NT2/D1 (cell line): ENCODE results near the gene UGCG.
A peak's percentile ranks its signal among the peaks of the same experiment; 100 is the strongest.

Experiments used
- DNase-seq: peaks from one replicate; pipeline ENCODE4 v3.0.0-alpha.2; 2011; ENCODE audit warnings: low read depth, low spot score
- H3K27me3 ChIP-seq: 2 replicates; pipeline ENCODE4 v1.6.0; 2011; ENCODE audit warnings: mild to moderate bottlenecking; ENCODE audit not compliant: insufficient read length, insufficient read depth
- H3K36me3 ChIP-seq: 2 replicates; pipeline ENCODE4 v1.6.1; 2011; ENCODE audit warnings: mild to moderate bottlenecking, low read length, mixed read lengths; ENCODE audit not compliant: insufficient read depth, insufficient read length
- H3K4me1 ChIP-seq: 2 replicates; pipeline ENCODE4 v1.5.1; 2011; ENCODE audit not compliant: insufficient read depth, insufficient read length
- H3K4me3 ChIP-seq: 2 replicates; pipeline ENCODE4 v1.5.1; 2011; ENCODE audit warnings: low read depth; ENCODE audit not compliant: insufficient read length
- H3K9ac ChIP-seq: 2 replicates; pipeline ENCODE4 v1.6.0; 2011; ENCODE audit warnings: low read depth; ENCODE audit not compliant: insufficient read length
- H3K9me3 ChIP-seq: 2 replicates; pipeline ENCODE4 v1.5.1; 2011; ENCODE audit warnings: mild to moderate bottlenecking, low read length; ENCODE audit not compliant: insufficient read depth
- SUZ12 ChIP-seq: IDR thresholded peaks from 2 replicates; pipeline ENCODE4 v1.6.1; 2011; ENCODE audit not compliant: insufficient read length, insufficient read depth; ENCODE audit errors: extremely low read depth
- YY1 ChIP-seq: IDR thresholded peaks from 2 replicates; pipeline ENCODE4 v1.6.1; 2011; ENCODE audit not compliant: insufficient read length, insufficient read depth
- ZNF274 ChIP-seq: IDR thresholded peaks from 2 replicates; pipeline ENCODE4 v1.6.1; 2011; ENCODE audit warnings: mild to moderate bottlenecking, low read depth, low read length

Gene UGCG

DNA sequence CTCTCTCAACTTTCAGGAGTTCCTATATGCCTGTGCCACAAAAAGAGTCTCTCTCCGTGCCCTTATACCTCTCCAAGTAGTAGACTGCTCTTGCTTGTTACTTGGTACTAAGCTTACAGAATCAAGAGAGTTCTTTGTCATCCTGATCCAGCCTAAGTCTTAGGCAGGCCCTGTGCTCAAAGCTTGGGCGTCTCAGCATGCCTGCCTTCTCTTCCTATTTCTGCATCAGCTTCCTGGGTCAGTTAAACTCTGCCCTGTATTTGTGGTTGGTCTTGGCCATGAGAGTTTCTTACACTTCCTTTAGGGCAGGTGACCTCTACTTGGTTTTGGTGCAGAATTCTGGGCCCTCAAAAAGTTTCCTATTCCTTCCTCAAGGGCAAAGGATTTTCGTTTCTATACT is 33.0 kb upstream of the UGCG start:
- H3K4me1 ChIP-seq, result no peaks in the 10 kb centered on the region
- 0 out of 2 replicates have a peak, but pooled peaks cover 5% of the 10 kb centered on the region for H3K9me3 ChIP-seq
- no peak overlapping the region for H3K4me3 ChIP-seq
- TF ChIP-seq YY1, result no peak
- TF ChIP-seq ZNF274, result no peak
- no peak for TF ChIP-seq SUZ12
- no peaks in the 10 kb centered on the region for H3K36me3 ChIP-seq
- no peak overlapping the region for H3K9ac ChIP-seq
- DNase-seq, result no peak
- no peaks in the 10 kb centered on the region for H3K27me3 ChIP-seq

GRCh38 chr9:111866976-111867375 is 29.6 kb upstream of the UGCG start:
- Histone ChIP-seq H3K27me3 (no peaks in the 10 kb centered on the region), H3K4me3 (no peak overlapping the region), H3K9me3 (0 out of 2 replicates have a peak, but pooled peaks cover 5% of the 10 kb centered on the region), H3K36me3 (no peaks in the 10 kb centered on the region), H3K9ac (no peak overlapping the region), H3K4me1 (no peaks in the 10 kb centered on the region)
- DNase-seq, result no peak
- no peak for TF ChIP-seq SUZ12
- TF ChIP-seq ZNF274, result no peak
- TF ChIP-seq YY1, result no peak

DNA sequence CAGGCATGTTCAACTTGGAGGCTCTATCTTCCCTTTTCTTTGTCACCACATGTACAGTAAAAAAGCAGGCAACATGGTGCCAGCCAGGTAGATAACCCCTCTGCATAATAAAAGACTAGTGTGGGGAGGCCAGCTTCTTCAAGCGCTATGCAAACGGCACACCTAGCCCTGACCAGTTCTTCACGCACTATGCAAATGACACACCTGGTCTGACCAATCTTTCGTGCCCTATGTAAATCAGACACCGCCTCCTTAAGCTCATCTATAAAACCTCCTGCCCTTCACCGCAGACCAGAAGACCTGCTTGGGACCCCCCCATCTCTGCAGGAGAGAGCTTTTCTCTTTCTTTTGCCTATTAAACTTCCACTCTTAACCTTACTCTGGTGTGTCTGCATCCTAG is 28.1 kb upstream of the UGCG start:
- no peak for DNase-seq
- Histone ChIP-seq H3K9ac (no peak overlapping the region), H3K27me3 (no peaks in the 10 kb centered on the region), H3K36me3 (no peaks in the 10 kb centered on the region), H3K9me3 (0 out of 2 replicates have a peak, but pooled peaks cover 5% of the 10 kb centered on the region), H3K4me3 (no peak overlapping the region), H3K4me1 (no peaks in the 10 kb centered on the region)
- TF ChIP-seq YY1 (no peak), ZNF274 (no peak), SUZ12 (no peak)

GRCh38 chr9:111870774-111871498 is 25.7 kb upstream of the UGCG start:
- Histone ChIP-seq H3K9ac (no peak overlapping the region), H3K9me3 (0 out of 2 replicates have a peak, but pooled peaks cover 5% of the 10 kb centered on the region), H3K36me3 (no peaks in the 10 kb centered on the region), H3K4me1 (peaks cover under 1% of the 10 kb centered on the region), H3K27me3 (no peaks in the 10 kb centered on the region), H3K4me3 (no peak overlapping the region)
- no peak for DNase-seq
- TF ChIP-seq YY1 (no peak), ZNF274 (no peak), SUZ12 (no peak)

DNA sequence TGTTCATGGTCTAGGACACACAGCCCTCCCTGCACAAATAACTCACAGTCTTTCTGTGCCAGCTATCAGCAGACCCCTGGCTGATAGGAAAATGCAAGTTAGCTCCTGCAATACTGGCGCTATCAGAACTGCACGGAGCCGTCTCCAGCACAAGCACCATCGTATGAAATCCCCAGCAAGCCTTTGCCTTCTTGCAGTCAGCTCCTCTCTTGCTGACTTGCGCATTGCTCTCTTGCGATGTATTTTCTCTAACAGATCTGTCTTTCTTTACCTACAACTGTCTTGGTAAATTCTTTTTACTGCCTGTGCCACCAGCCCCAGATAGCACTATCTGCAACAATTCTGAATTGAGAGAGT is 25.1 kb upstream of the UGCG start:
- TF ChIP-seq ZNF274, result no peak
- no peak for TF ChIP-seq SUZ12
- TF ChIP-seq YY1, result no peak
- Histone ChIP-seq H3K4me1 (peaks cover 2% of the 10 kb centered on the region), H3K27me3 (no peaks in the 10 kb centered on the region), H3K9ac (no peak overlapping the region), H3K36me3 (no peaks in the 10 kb centered on the region), H3K4me3 (no peak overlapping the region), H3K9me3 (0 out of 2 replicates have a peak, but pooled peaks cover 5% of the 10 kb centered on the region)
- no peak for DNase-seq

GRCh38 chr9:111872886-111873285 is 23.7 kb upstream of the UGCG start:
- H3K36me3 ChIP-seq, result no peaks in the 10 kb centered on the region
- peaks cover 2% of the 10 kb centered on the region for H3K4me1 ChIP-seq
- no peak overlapping the region for H3K4me3 ChIP-seq
- TF ChIP-seq SUZ12 (no peak), YY1 (no peak), ZNF274 (0 out of 2 replicates have a peak, but pooled peaks have one; percentile 19)
- no peaks in the 10 kb centered on the region for H3K27me3 ChIP-seq
- 0 out of 2 replicates have a peak, but pooled peaks cover 5% of the 10 kb centered on the region for H3K9me3 ChIP-seq
- no peak for DNase-seq
- H3K9ac ChIP-seq, result no peak overlapping the region

DNA sequence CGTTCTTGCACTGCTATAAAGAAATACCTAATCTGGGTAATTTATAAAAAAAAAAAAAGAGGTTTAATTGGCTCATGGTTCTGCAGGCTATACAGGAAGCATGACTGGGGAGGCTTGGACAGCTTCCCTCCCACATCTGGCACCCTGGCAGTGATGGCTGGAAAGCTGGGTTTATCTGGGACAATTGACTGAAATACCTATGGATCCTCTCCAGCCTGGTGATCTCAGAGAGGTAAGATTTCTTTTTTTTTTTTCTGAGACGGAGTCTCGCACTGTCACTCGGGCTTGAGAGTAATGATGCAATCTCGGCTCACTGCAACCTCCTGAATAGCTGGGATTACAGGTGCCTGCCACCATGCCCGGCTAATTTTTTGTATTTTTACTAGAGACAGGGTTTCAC is 22.7 kb upstream of the UGCG start:
- Histone ChIP-seq H3K9ac (no peak overlapping the region), H3K9me3 (no peaks in the 10 kb centered on the region), H3K36me3 (no peaks in the 10 kb centered on the region), H3K4me1 (peaks cover 2% of the 10 kb centered on the region), H3K27me3 (no peaks in the 10 kb centered on the region), H3K4me3 (no peak overlapping the region)
- TF ChIP-seq YY1 (no peak), ZNF274 (no peak), SUZ12 (no peak)
- no peak for DNase-seq
